IPS-18c (cell line): Measurements from ENCODE around the gene HOXD1.

ENCODE experiments used
- H3K4me3 ChIP-seq: 2 replicates; pipeline ENCODE4 v1.7.0; 2013; ENCODE audit warnings: low read depth, mild to moderate bottlenecking, low read length, moderate library complexity; ENCODE audit not compliant: insufficient read depth
- H3K9me3 ChIP-seq: one replicate; pipeline ENCODE4 v1.6.1; 2013; ENCODE audit warnings: mild to moderate bottlenecking, low read length, moderate library complexity; ENCODE audit not compliant: control insufficient read depth, insufficient read depth

HOXD1 gene

DNA sequence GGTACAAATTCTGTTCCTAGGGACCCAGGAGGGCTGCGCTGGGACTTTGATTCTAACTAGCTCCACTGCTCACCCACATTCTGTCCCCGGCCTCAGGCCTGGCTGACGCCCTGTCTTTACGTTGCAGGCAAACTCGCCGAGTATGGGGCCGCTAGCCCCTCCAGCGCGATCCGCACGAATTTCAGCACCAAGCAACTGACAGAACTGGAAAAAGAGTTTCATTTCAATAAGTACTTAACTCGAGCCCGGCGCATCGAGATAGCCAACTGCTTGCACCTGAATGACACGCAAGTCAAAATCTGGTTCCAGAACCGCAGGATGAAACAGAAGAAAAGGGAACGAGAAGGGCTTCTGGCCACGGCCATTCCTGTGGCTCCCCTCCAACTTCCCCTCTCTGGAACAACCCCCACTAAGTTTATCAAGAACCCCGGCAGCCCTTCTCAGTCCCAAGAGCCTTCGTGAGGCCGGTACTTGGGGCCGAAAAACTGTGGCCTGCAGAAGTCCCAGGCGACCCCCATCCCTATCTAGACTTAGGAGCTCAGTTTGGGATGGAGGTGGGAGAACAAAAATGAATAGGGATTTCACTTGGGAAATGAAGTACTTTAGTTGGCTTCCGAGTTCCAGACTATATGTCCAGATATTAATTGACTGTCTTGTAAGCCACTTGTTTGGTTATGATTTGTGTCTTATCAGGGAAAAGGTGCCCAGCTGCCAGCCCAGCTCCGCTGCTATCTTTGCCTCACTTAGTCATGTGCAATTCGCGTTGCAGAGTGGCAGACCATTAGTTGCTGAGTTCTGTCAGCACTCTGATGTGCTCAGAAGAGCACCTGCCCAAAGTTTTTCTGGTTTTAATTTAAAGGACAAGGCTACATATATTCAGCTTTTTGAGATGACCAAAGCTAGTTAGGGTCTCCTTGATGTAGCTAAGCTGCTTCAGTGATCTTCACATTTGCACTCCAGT is 1.5 kb downstream of the HOXD1 start:
- peak overlapping the region; percentile 4; the same call in 1 of the 2 replicates for H3K4me3 ChIP-seq

DNA sequence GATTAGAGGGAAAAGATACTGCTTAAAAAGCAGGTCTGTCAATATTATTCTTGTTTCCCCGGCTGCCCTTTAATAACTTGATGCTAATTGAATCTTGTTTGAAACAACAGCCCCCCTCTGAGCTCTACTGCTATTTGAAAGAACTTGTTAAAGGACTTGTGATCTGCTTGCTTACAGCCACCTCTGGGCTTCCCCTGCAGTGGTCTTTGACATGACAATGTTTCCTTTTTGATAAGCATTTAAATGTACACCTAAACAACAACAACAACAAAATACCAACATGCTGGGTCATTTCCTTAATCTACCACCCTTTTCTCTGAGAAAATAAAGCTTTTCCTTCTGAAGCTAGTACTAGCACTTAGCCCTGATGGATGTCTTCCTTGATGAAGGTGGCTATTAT is 3.9 kb downstream of the HOXD1 start:
- peaks cover 2% of the 10 kb centered on the region for H3K9me3 ChIP-seq

More for the DNA sequence above, 1.5 kb downstream of the HOXD1 start:
- H3K9me3 ChIP-seq = peaks cover 4% of the 10 kb centered on the region

DNA sequence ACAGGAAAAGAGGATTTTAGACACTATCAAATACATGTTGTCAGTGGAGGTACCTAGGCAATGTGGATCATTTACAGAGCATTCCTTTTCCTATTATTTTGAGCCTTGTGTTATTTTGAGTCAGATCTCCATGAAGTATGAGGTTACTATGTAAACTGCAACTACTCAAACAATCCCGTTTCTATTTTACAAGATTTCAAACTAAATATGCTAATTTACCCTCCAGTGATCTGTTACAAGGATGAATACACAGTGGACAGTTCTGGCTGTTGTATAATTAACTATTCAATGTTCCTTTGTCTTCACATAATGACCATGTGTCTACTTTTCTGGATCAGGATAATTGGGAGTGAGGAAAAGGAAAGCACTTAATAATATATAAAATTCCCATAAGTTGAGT is 4.6 kb downstream of the HOXD1 start:
- H3K9me3 ChIP-seq = peaks cover 2% of the 10 kb centered on the region
- H3K4me3 ChIP-seq = no peak overlapping the region

More for the DNA sequence above, 3.9 kb downstream of the HOXD1 start:
- H3K4me3 ChIP-seq = no peak overlapping the region

DNA sequence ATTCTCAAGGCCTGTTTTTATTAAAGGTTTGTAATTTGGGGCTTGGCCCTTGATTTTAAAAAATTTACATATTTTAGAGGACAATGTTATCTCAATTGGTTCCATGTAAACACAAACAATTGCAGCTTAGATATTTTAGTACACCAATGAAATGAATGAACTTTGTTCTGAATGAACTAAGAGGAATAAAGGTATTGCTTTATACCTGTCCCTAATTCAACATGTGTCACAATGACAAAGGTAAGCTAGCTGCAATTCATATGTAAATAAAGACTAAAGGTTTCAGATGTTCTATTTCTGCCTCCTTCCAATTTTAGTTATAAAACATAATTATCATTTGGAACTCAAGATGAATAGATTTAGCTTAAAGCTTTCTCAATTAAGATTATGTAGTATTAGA is 11.4 kb downstream of the HOXD1 start:
- H3K9me3 ChIP-seq = no peaks in the 10 kb centered on the region
- H3K4me3 ChIP-seq = no peak overlapping the region

DNA sequence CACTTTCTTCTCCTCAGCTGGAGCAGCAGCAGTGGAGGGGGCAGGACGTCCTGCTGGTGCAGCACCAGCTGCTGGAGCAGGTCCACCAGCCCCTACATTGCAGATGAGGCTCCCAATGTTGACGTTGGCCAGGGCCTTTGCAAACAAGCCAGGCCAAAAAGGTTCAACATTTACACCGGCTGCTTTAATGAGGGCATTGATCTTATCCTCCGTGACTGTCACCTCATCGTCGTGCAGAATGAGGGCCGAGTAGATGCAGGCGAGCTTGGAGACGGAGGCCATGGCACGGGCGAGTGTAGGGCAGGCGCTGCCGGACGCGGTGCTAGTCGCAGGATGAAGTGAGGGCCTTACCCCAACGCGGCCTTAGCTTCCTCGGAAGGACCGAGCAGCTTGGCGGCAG is 12.5 kb downstream of the HOXD1 start:
- Histone ChIP-seq H3K9me3 (no peaks in the 10 kb centered on the region), H3K4me3 (no peak overlapping the region)

DNA sequence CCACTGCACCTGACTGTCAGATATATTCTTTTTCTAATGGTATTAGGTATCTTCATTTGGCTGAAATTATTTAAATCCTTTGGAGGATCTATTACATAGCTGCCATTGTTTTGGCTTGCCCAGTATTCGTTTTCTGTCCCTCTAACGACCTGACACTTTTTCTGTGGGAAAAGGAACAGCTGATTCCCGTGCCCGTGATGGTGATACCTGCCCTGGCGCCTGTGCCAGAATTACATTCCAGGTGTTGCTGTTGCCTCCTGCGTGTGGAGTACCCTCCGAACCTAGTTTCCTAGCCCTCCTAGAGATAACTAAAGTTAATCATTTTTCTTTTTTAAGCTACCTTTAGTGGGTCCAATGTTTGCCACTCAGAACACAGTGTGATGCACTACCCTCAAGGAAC is 14.0 kb downstream of the HOXD1 start:
- H3K4me3 ChIP-seq = no peak overlapping the region

DNA sequence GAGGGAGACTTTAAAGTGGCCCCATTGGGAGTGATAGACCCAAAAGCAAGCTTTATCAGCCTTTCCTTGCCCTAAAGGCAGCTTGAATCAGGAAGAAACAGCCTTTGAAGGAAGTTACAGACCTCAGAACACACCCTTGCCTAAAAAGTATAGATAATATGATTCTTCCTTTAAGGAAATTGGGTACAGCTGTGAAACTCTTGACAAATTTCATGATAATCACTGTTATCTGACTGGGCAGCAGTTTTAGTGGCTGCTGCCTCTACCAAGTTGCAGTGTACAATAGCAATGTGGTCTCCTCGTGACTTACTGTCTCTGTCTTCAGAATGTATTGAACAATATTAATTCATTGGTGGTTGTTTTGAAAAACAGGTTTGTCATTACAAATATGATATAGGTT is 16.7 kb downstream of the HOXD1 start:
- Histone ChIP-seq H3K4me3 (no peak overlapping the region), H3K9me3 (no peaks in the 10 kb centered on the region)

More for the DNA sequence above, 14.0 kb downstream of the HOXD1 start:
- no peaks in the 10 kb centered on the region for H3K9me3 ChIP-seq

DNA sequence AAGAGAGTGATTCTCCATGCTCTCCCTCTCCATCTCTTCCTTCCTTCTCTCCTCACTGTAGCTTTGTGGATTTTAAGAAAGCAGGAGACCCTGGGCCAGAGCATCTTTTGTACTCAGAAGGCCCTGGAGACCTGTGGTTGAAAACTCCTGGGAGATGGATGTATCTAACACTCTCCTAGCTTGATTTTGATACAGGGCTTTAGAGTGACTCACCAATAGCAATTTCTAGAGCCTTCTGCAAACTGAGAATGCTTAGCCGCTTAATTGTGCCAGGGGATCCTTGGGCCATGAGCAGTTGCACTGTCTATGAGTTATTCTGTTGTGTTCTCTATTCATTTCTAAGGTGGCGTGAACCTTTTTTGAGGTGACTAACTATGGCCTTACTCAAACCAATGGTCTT is 17.7 kb downstream of the HOXD1 start:
- no peaks in the 10 kb centered on the region for H3K9me3 ChIP-seq
- H3K4me3 ChIP-seq = no peak overlapping the region

DNA sequence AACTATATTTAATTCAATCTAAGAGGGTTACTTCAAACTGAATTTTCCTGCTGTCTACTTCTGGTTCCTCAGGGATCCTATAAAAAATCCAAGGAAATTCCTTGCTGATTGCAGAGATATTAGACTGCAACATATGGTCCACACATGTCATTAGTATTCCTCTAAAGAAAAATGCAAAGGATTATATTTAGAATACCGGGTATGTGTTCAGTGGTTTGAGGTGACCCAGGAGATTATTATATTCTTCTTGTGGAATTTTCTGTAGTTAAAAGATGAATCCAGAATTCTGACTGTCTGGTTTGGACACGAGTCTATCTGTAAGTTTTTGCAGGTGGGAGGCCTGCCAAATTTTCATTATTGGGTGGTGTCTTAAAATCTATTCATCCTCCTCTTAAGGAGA is 18.2 kb downstream of the HOXD1 start:
- no peaks in the 10 kb centered on the region for H3K9me3 ChIP-seq
- no peak overlapping the region for H3K4me3 ChIP-seq

DNA sequence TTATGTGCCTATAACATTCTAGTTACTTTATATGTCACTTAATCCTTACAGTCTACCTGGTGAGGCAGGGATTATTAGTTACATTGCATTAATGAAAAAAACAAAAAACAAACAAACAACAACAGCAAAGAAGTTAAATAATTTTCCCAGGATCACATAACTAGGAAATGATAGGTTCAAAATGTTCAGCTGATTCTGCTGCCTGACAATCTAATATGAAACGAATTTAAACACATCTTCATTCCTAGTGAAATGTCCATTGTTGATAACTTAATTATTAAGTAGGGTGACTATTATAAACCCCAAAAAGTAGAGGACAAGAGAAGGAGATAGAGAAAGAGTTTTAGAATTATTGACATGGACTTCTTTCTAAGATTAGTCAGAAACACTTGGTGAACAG is 22.6 kb downstream of the HOXD1 start:
- H3K4me3 ChIP-seq = no peak overlapping the region
- H3K9me3 ChIP-seq = no peaks in the 10 kb centered on the region

DNA sequence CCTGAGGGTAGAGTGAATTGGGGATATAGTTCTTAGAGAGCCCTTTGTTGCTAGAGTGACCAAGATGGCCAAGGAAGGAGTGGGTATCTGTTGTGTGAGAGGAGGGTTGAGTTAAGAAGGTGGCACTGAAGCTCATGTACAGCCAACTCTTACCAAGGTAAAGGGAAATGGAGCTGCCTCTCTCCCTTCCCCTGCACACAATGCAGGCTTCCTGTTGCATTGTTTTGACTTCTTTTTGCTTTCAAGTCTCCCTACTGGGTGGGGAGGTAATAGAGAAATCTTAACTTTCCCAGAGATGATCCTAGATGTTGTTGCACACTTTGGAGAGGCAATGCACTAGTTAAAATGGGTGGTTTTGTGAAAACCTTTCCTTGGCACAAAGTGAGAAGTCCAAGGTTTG is 23.8 kb downstream of the HOXD1 start:
- no peaks in the 10 kb centered on the region for H3K9me3 ChIP-seq
- no peak overlapping the region for H3K4me3 ChIP-seq

DNA sequence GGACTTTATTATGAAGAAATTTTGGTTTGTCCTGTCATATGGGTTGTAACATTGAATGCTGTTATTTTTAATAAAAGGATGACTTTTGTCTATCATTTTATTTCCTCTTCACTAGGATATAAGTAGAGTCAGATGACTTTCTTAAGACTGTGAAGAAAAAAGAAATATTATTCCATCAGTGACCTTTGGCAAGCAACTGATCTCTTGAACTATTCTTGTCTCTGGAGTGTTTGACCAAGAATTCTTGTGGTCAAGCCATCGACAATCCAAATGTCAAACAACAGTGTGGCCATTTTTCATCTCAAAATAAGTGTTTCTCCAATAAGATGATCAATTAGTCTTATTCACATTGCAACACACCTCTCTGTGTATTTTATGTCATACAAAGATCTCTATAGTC is 24.9 kb downstream of the HOXD1 start:
- no peaks in the 10 kb centered on the region for H3K9me3 ChIP-seq

DNA sequence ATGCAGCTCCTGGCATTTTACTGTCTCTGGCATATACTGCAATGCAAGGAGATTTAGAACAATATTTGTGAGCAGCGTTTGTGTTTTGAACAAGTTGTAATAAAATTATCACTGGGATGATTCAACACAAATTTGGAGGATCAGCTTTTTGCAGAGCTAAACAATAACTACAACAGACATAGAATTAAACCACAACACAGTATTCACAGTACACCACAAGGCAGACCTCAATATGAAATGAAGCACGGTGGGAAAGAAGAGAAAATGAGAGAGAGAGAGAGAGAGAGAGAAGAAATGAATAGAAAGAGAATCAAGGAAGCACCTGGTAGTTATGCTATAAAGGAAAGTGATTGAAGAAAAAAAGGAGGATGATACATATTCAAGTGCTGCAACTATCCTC is 39.4 kb downstream of the HOXD1 start:
- Histone ChIP-seq H3K4me3 (no peak overlapping the region), H3K9me3 (no peaks in the 10 kb centered on the region)

More for the DNA sequence above, 24.9 kb downstream of the HOXD1 start:
- H3K4me3 ChIP-seq = no peak overlapping the region

DNA sequence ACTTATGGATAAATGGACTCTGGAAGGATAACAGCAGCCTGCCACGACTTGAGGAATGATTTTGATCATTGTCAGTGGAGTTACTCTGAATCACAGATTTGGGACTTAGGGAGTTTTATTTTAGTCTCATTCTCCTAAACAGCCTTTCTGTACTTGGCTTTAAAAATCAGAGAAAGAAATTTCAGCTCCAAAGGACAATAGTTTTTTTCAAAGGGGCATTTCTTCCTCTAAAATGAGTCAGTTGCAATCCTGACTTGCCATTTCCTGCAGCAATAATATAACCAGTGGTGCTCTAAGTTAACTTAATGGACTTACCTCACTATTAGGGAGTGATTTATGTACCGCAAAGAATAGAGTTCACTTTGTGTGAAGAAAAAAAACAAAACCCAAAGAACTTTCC is 45.7 kb downstream of the HOXD1 start:
- Histone ChIP-seq H3K4me3 (no peak overlapping the region), H3K9me3 (no peaks in the 10 kb centered on the region)

DNA sequence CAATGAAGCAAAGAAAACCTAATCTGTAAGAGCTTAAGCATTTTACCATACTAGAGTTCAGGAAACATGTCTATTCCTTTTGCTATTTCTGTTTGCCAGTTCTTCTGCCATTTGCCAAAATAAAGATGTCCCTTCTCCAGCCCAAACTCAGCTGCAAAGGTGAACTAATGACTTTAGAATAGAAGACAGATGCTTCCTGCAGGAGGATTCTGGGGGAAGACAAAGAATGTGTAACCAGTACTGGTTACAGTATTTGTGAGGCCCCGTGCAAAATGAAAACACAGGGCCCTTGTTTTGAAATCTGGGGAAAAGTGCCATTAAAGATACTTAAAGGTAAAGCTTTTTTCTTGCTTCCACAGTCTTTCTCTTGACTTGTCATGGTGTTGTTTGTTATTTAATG is 46.5 kb downstream of the HOXD1 start:
- Histone ChIP-seq H3K4me3 (no peak overlapping the region), H3K9me3 (no peaks in the 10 kb centered on the region)

DNA sequence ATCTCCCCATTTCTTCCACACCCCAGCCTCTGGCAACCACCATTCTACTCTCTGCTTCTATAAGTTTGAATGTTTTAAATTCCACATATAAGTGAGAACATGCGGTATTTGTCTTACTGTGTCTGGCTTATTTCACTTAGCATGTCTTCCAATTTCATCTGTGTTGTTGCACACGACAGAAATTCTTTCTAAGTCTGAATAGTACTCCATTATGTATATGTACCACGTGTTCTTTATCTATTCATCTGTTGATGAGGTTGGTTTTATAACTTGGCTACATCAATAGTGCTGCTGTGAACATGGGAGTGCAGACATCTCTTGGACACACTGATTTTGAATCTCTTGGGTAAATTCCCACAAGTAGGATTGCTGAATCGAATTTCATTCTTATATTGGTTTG is 49.0 kb downstream of the HOXD1 start:
- Histone ChIP-seq H3K4me3 (no peak overlapping the region), H3K9me3 (no peaks in the 10 kb centered on the region)

DNA sequence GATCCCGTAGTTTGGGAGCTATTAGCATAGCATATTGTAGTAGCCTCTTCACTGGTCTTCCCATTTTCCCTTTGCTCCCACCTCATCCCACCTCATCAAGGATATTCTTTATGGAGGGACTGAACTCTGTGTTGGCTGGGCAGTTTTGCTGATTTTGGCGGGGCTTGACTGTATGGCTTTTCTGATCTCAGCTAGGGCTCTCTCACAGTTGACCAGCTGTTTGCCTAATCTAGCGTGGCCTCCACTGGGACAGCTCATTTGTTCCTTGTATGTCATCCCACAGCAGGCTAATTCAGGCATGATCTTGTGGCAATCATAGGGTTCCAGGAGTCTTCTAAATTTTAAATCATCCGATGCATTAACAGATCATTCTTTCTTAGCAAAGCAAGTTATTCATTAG is 50.6 kb downstream of the HOXD1 start:
- Histone ChIP-seq H3K9me3 (no peaks in the 10 kb centered on the region), H3K4me3 (no peak overlapping the region)

DNA sequence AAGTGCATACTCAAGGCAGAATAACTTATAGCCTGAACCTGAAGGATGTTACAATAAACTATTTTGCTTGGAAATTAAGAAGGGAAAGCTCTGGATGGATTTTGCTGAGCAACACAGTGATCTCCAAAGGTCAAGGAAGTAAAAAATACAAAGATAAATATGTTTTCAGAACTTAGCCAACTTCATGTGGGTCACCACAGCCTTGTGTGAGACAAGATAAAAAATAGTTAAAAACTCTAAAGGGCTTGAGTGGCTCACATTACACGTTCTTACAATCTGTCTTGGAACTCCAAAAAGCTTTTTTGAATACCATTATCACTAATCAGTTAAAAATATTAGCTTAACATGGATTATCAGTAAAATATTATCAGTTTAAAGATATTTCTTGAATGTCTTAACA is 51.8 kb downstream of the HOXD1 start:
- no peaks in the 10 kb centered on the region for H3K9me3 ChIP-seq
- H3K4me3 ChIP-seq = no peak overlapping the region
